GM19468 (cell line): Measurements from ENCODE around the gene DUSP14.
A peak's percentile ranks its signal among the peaks of the same experiment; 100 is the strongest.

Source experiments
- ATAC-seq: cut with Tn5 transposase; IDR thresholded peaks from one replicate; pipeline ENCODE4 v1.9.1; 2021; ENCODE audit warnings: mild to moderate bottlenecking, moderate library complexity, moderate number of reproducible peaks; ENCODE audit not compliant: unreplicated experiment; ENCODE audit errors: extremely low read depth

DUSP14 gene

GRCh38 chr17:37481001-37481665 lies 8.6 kb upstream of the DUSP14 start:
- no peak for ATAC-seq

- ATAC-seq = no peak
Observed at GRCh38 chr17:37483311-37484039, 6.2 kb upstream of the DUSP14 start.

GRCh38 chr17:37485938-37486570 lies 3.6 kb upstream of the DUSP14 start:
- no peak for ATAC-seq

- ATAC-seq = no peak
Observed at GRCh38 chr17:37488009-37488604, 1.6 kb upstream of the DUSP14 start.

GRCh38 chr17:37488607-37489196 lies 989 bp upstream of the DUSP14 start:
- ATAC-seq = no peak

- peak; percentile 26 for ATAC-seq
Observed at GRCh38 chr17:37490022-37490587, 414 bp downstream of the DUSP14 start.

GRCh38 chr17:37490638-37491614 lies 1.2 kb downstream of the DUSP14 start:
- ATAC-seq = no peak

- ATAC-seq = no peak
Observed at GRCh38 chr17:37492167-37492566, 2.5 kb downstream of the DUSP14 start.

- ATAC-seq = no peak
Observed at GRCh38 chr17:37493249-37494027, 3.7 kb downstream of the DUSP14 start.

GRCh38 chr17:37494401-37494831 lies 4.7 kb downstream of the DUSP14 start:
- no peak for ATAC-seq

GRCh38 chr17:37494971-37495370 lies 5.3 kb downstream of the DUSP14 start:
- ATAC-seq = no peak

GRCh38 chr17:37500378-37500777 lies 10.7 kb downstream of the DUSP14 start:
- no peak for ATAC-seq

GRCh38 chr17:37502009-37502936 lies 12.6 kb downstream of the DUSP14 start:
- no peak for ATAC-seq

GRCh38 chr17:37503148-37503547 lies 13.5 kb downstream of the DUSP14 start:
- no peak for ATAC-seq

- no peak for ATAC-seq
Observed at GRCh38 chr17:37505333-37505732, 15.6 kb downstream of the DUSP14 start.

- no peak for ATAC-seq
Observed at GRCh38 chr17:37506678-37507077, 17.0 kb downstream of the DUSP14 start.

- no peak for ATAC-seq
Observed at GRCh38 chr17:37507111-37507510, 17.4 kb downstream of the DUSP14 start.
